Measurements from ENCODE around the gene MSRB3. TPM values are rescaled to one million over a fixed set of nuclear protein-coding genes. Genes with fewer than 3 reads are reported as not detected.

The MSRB3 gene
- total and polyA plus RNA-seq, 4 donors, result 1.0 to 5.2 (median 3.1) TPM

GRCh38 chr12:65318186-65318685, 39.8 kb downstream of the MSRB3 start:
- Histone ChIP-seq H3K9ac (ENCODE audit: low read depth in 1 of 2, low read length in 2 of 2) (no peak overlapping the region), H3K27ac (ENCODE audit: low read depth in 1 of 2, low read length in 2 of 2) (no peak overlapping the region), H3K4me1 (ENCODE audit: control insufficient read depth in 4 of 4, insufficient read depth in 4 of 4, low read length in 3 of 4) (no peaks in the 10 kb centered on the region), H3K4me3 (ENCODE audit: low read depth in 1 of 3, low read length in 3 of 3) (no peak overlapping the region), H3K9me3 (ENCODE audit: control insufficient read depth in 4 of 4, low read length in 3 of 4) (no peaks in the 10 kb centered on the region), H3K36me3 (ENCODE audit: control insufficient read depth in 4 of 4, insufficient read depth in 3 of 4, low read depth in 1 of 4, low read length in 3 of 4) (no peaks in the 10 kb centered on the region), H3K27me3 (ENCODE audit: control insufficient read depth in 4 of 4, insufficient read depth in 4 of 4, low read length in 3 of 4) (no peaks in the 10 kb centered on the region)
- TF ChIP-seq TAF1 (conservative IDR thresholded peaks at IDR 0.05) (no peak), CTCF (IDR thresholded peaks at IDR 0.05; ENCODE audit: low read depth, low read length, missing input control) (no peak), SP1 (IDR thresholded peaks at IDR 0.05) (no peak), RXRA (IDR thresholded peaks at IDR 0.05) (no peak)
- 93% methylated on average over 4 of the region's 4 CpGs for WGBS
- no peak for DNase-seq (ENCODE audit: low spot score)

- no peak for TF ChIP-seq FOXA2 (IDR thresholded peaks at IDR 0.05)
- TF ChIP-seq JUND (IDR thresholded peaks at IDR 0.05), result no peak
- TF ChIP-seq FOXA1 (IDR thresholded peaks at IDR 0.05), result no peak
- TF ChIP-seq NR2F2 (IDR thresholded peaks at IDR 0.05), result no peak
- no peak for TF ChIP-seq RXRA (IDR thresholded peaks at IDR 0.05)
- TF ChIP-seq MAX (IDR thresholded peaks at IDR 0.05), result no peak
- no peak for TF ChIP-seq ATF3 (IDR thresholded peaks at IDR 0.05)
- no peak for TF ChIP-seq GABPA (IDR thresholded peaks at IDR 0.05 in 1 of 2, conservative IDR thresholded peaks at IDR 0.05 in 1 of 2)
- no peak for TF ChIP-seq EGR1 (IDR thresholded peaks at IDR 0.05; ENCODE audit: low read depth in 2 of 2)
- no peak for TF ChIP-seq TAF1 (conservative IDR thresholded peaks at IDR 0.05)
- TF ChIP-seq SP1 (IDR thresholded peaks at IDR 0.05), result no peak
- no peak for TF ChIP-seq REST (IDR thresholded peaks at IDR 0.05)
- no peak for TF ChIP-seq HNF4G (IDR thresholded peaks at IDR 0.05)
- no peak for TF ChIP-seq ZBTB33 (IDR thresholded peaks at IDR 0.05)
- no peak for TF ChIP-seq HNF4A (conservative IDR thresholded peaks at IDR 0.05)
- no peak for TF ChIP-seq RAD21 (IDR thresholded peaks at IDR 0.05)
- no peak for TF ChIP-seq CTCF (IDR thresholded peaks at IDR 0.05; ENCODE audit: low read depth, low read length, missing input control)
- H3K36me3 ChIP-seq (ENCODE audit: control insufficient read depth in 4 of 4, insufficient read depth in 3 of 4, low read depth in 1 of 4, low read length in 3 of 4), result no peaks in the 10 kb centered on the region
- no peak for DNase-seq (ENCODE audit: low spot score)
- no peak overlapping the region for H3K27ac ChIP-seq (ENCODE audit: low read depth in 1 of 2, low read length in 2 of 2)
- H3K27me3 ChIP-seq (ENCODE audit: control insufficient read depth in 4 of 4, insufficient read depth in 4 of 4, low read length in 3 of 4), result no peaks in the 10 kb centered on the region
- no peaks in the 10 kb centered on the region for H3K4me1 ChIP-seq (ENCODE audit: control insufficient read depth in 4 of 4, insufficient read depth in 4 of 4, low read length in 3 of 4)
- no peak overlapping the region for H3K4me3 ChIP-seq (ENCODE audit: low read depth in 1 of 3, low read length in 3 of 3)
- H3K9me3 ChIP-seq (ENCODE audit: control insufficient read depth in 4 of 4, low read length in 3 of 4), result no peaks in the 10 kb centered on the region
- no peak overlapping the region for H3K9ac ChIP-seq (ENCODE audit: low read depth in 1 of 2, low read length in 2 of 2)
- 40% methylated on average over 3 of the region's 3 CpGs for WGBS
Observed at GRCh38 chr12:65319688-65320200, 41.3 kb downstream of the MSRB3 start.

Data from liver (tissue), 9 donors.